NCI-H2107 treated with DMSO at 0.1 percent for 48 hours (cell line): ENCODE data around the gene GALK2.
A peak's percentile ranks its signal among the peaks of the same experiment; 100 is the strongest.

ENCODE experiments used
- DNase-seq: peaks from one replicate; lab custom pipeline; 2025; ENCODE audit not compliant: unreplicated experiment; lab: John Stamatoyannopoulos, UW

Gene GALK2

GRCh38 chr15:49169880-49170597, at the start of gene GALK2:
Gene GALK2 (plus strand): TSS chr15:49170247. CDS start chr15:49170323, 76 bp downstream.
- peak; percentile 60 for DNase-seq

- DNase-seq, result no peak
Measured at GRCh38 chr15:49120832-49121231, 49.2 kb upstream of the GALK2 start.

GRCh38 chr15:49121901-49122300, 48.1 kb upstream of the GALK2 start:
- no peak for DNase-seq

- DNase-seq, result no peak
Measured at GRCh38 chr15:49122541-49123062, 47.4 kb upstream of the GALK2 start.

- no peak for DNase-seq
Measured at GRCh38 chr15:49124371-49124770, 45.7 kb upstream of the GALK2 start.

- no peak for DNase-seq
Measured at GRCh38 chr15:49131403-49131802, 38.6 kb upstream of the GALK2 start.

- DNase-seq, result no peak
Measured at GRCh38 chr15:49134683-49135341, 35.2 kb upstream of the GALK2 start.

GRCh38 chr15:49135342-49135857, 34.6 kb upstream of the GALK2 start:
- no peak for DNase-seq

GRCh38 chr15:49135911-49136310, 34.1 kb upstream of the GALK2 start:
- DNase-seq, result no peak

GRCh38 chr15:49137861-49138260, 32.2 kb upstream of the GALK2 start:
- no peak for DNase-seq

GRCh38 chr15:49145651-49146609, 24.1 kb upstream of the GALK2 start:
- DNase-seq, result no peak

- no peak for DNase-seq
Measured at GRCh38 chr15:49148298-49148697, 21.7 kb upstream of the GALK2 start.

GRCh38 chr15:49148727-49149126, 21.3 kb upstream of the GALK2 start:
- no peak for DNase-seq

- no peak for DNase-seq
Measured at GRCh38 chr15:49151831-49152230, 18.2 kb upstream of the GALK2 start.

GRCh38 chr15:49152552-49153312, 17.3 kb upstream of the GALK2 start:
- DNase-seq, result no peak

- DNase-seq, result no peak
Measured at GRCh38 chr15:49154359-49154758, 15.7 kb upstream of the GALK2 start.

- DNase-seq, result no peak
Measured at GRCh38 chr15:49154799-49155109, 15.3 kb upstream of the GALK2 start.

GRCh38 chr15:49155110-49155833, 14.8 kb upstream of the GALK2 start, which contains the start of gene COPS2:
Gene COPS2 (minus strand): TSS chr15:49155599. CDS start chr15:49155578, 21 bp downstream.
- DNase-seq, result peak; percentile 81

- peak; percentile 26 for DNase-seq
Measured at GRCh38 chr15:49155834-49156627, 14.0 kb upstream of the GALK2 start.
